HepG2 (cell line): ENCODE data around the gene CAPN10. TPM values are rescaled to one million over a fixed set of nuclear protein-coding genes. Genes with fewer than 3 reads are reported as not detected.

Source experiments
- ETS1 ChIP-seq: sonication (generic); formaldehyde crosslinking; IDR thresholded peaks from 2 replicates; pipeline ENCODE4 v1.4.0; 2020; ENCODE audit warnings: missing genetic modification reagents
- GMEB1 ChIP-seq: sonication (generic); formaldehyde crosslinking; IDR thresholded peaks from 2 replicates; pipeline ENCODE4 v1.5.1; 2020; ENCODE audit warnings: missing genetic modification reagents, mild to moderate bottlenecking, borderline replicate concordance
- HINFP ChIP-seq: sonication (generic); formaldehyde crosslinking; IDR thresholded peaks from 2 replicates; pipeline ENCODE4 v1.4.0; 2020; ENCODE audit warnings: low read depth, mild to moderate bottlenecking, missing genetic modification reagents
- HOXA7 ChIP-seq: sonication (generic); formaldehyde crosslinking; IDR thresholded peaks from 2 replicates; pipeline ENCODE4 v1.8.1; 2022; ENCODE audit warnings: mild to moderate bottlenecking, missing genetic modification reagents, moderate library complexity
- IRF9 ChIP-seq: sonication (generic); formaldehyde crosslinking; IDR thresholded peaks from 2 replicates; pipeline ENCODE4 v1.8.0; 2022; ENCODE audit warnings: missing genetic modification reagents, mild to moderate bottlenecking, borderline replicate concordance
- KLF15 ChIP-seq: sonication (generic); formaldehyde crosslinking; IDR thresholded peaks from 2 replicates; pipeline ENCODE4 v1.8.1; 2023; ENCODE audit warnings: borderline replicate concordance, mild to moderate bottlenecking, inconsistent platforms, missing genetic modification reagents, mixed read lengths
- MLX ChIP-seq: IDR thresholded peaks from 2 replicates; pipeline ENCODE4 v1.6.1; 2016
- NR2C2 ChIP-seq: sonication (generic); formaldehyde crosslinking; IDR thresholded peaks from 2 replicates; pipeline ENCODE4 v1.4.0; 2020; ENCODE audit warnings: missing genetic modification reagents, mild to moderate bottlenecking, moderate library complexity, borderline replicate concordance
- RCOR2 ChIP-seq: IDR thresholded peaks from 2 replicates; pipeline ENCODE4 v1.6.1; 2016; ENCODE audit warnings: missing biosample characterization, missing genetic modification reagents
- RFX3 ChIP-seq: IDR thresholded peaks from 2 replicates; pipeline ENCODE4 v1.6.1; 2016; ENCODE audit warnings: missing biosample characterization, missing genetic modification reagents
- SP1 ChIP-seq, 2 experiments: fragments of 450-650 bp in 1 of 2; sonication (generic) in 1 of 2; formaldehyde crosslinking in 1 of 2; IDR thresholded peaks; 2 replicates each; pipeline versions ENCODE4 v1.4.0 to v1.6.1; 2016 to 2020; ENCODE audit warnings: missing genetic modification reagents in 1 of 2
- SP2 ChIP-seq: sonication (generic); formaldehyde crosslinking; IDR thresholded peaks from 2 replicates; pipeline ENCODE4 v1.5.1; 2020; ENCODE audit warnings: mild to moderate bottlenecking, missing genetic modification reagents
- SSRP1 ChIP-seq: IDR thresholded peaks from 2 replicates; pipeline ENCODE4 v1.6.1; 2016; ENCODE audit warnings: control low read depth
- TCF7L2 ChIP-seq: IDR thresholded peaks from 2 replicates; pipeline ENCODE4 v1.6.1; 2011; ENCODE audit warnings: mild to moderate bottlenecking, low read depth, low read length, moderate library complexity
- ZBTB43 ChIP-seq: sonication (generic); formaldehyde crosslinking; conservative IDR thresholded peaks from 2 replicates; pipeline ENCODE4 v1.4.0; 2020; ENCODE audit warnings: missing genetic modification reagents
- ZMYM3 ChIP-seq: sonication (generic); formaldehyde crosslinking; IDR thresholded peaks from 2 replicates; pipeline ENCODE4 v1.5.1; 2020; ENCODE audit warnings: mild to moderate bottlenecking, missing genetic modification reagents
- ZNF24 ChIP-seq: fragments of 450-650 bp; IDR thresholded peaks from 2 replicates; pipeline ENCODE4 v1.6.1; 2017; ENCODE audit warnings: antibody characterized with exemption, mild to moderate bottlenecking
- ZNF354B ChIP-seq: sonication (generic); formaldehyde crosslinking; IDR thresholded peaks from 2 replicates; pipeline ENCODE4 v1.8.0; 2022; ENCODE audit warnings: mild to moderate bottlenecking, missing genetic modification reagents
- ZNF367 ChIP-seq: sonication (generic); formaldehyde crosslinking; IDR thresholded peaks from 2 replicates; pipeline ENCODE4 v1.4.0; 2020; ENCODE audit warnings: missing genetic modification reagents, borderline replicate concordance
- ZNF550 ChIP-seq: sonication (generic); formaldehyde crosslinking; IDR thresholded peaks from 2 replicates; pipeline ENCODE4 v1.4.0; 2020; ENCODE audit warnings: mild to moderate bottlenecking, missing genetic modification reagents, borderline replicate concordance
- polyA plus RNA-seq, 8 experiments: library from polyadenylated mRNA; depleted of rRNA in 3 of 8; stranded (reverse) in 7 of 8; unstranded in 1 of 8; fragments of >200 nt; fragmentation: Illumina TruSeq in 4 of 8; extraction: Trizol in 4 of 8; gene quantifications; 2 replicates each; pipeline versions ENCODE4 v1.2.1 to v1.2.3, GENCODE V29; 2011 to 2016; ENCODE audit warnings: low read depth in 4 of 8, missing spikeins in 1 of 8, mixed read lengths in 1 of 8; ENCODE audit not compliant: insufficient read depth in 1 of 8
- total RNA-seq, 5 experiments: library from RNA; depleted of rRNA; stranded (reverse); fragments of >200 nt; fragmentation: Illumina TruSeq; extraction: Trizol; gene quantifications; 2 replicates each; pipeline ENCODE4 v1.2.3, GENCODE V29; 2016; ENCODE audit warnings: low read depth in 1 of 5

CAPN10 gene
- total and polyA plus RNA-seq, 2 of the 13 experiments (the other 11 are each of a cell fraction or from before 2014, with no cell fraction given), result 27.6 to 32.4 TPM

- TF ChIP-seq ZBTB43 (CRISPR knock-in tag), result no peak; the same call in 1 of the 2 replicates
- TF ChIP-seq HOXA7 (CRISPR knock-in tag), result no peak
- TF ChIP-seq IRF9 (CRISPR knock-in tag), result peak; percentile 57; the same call in 1 of the 2 replicates
- no peak for TF ChIP-seq ZNF550 (CRISPR knock-in tag)
- TF ChIP-seq SSRP1 (CRISPR knock-in tag), result peak; percentile 68; the same call in 1 of the 2 replicates
- TF ChIP-seq ETS1 (CRISPR knock-in tag), result no peak
- no peak for TF ChIP-seq SP1 (IDR thresholded peaks at IDR 0.05)
- peak; percentile 84 for TF ChIP-seq SP1 (CRISPR knock-in tag; IDR thresholded peaks at IDR 0.05)
- peak; percentile 66; the same call in 1 of the 2 replicates for TF ChIP-seq HINFP (CRISPR knock-in tag)
- no peak for TF ChIP-seq KLF15 (CRISPR knock-in tag)
- no peak for TF ChIP-seq ZNF354B (CRISPR knock-in tag)
- TF ChIP-seq TCF7L2, result no peak
- peak; percentile 67; the same call in 1 of the 2 replicates for TF ChIP-seq MLX (CRISPR knock-in tag)
- no peak for TF ChIP-seq RCOR2
- peak; percentile 50; the same call in 1 of the 2 replicates for TF ChIP-seq GMEB1 (CRISPR knock-in tag)
- no peak for TF ChIP-seq NR2C2 (CRISPR knock-in tag)
- TF ChIP-seq SP2 (CRISPR knock-in tag), result no peak
- TF ChIP-seq ZNF24, result peak; percentile 65; the same call in 1 of the 2 replicates
- TF ChIP-seq ZMYM3 (CRISPR knock-in tag), result 0 out of 2 replicates have a peak, but pooled peaks have one; percentile 28
- no peak for TF ChIP-seq RFX3 (CRISPR knock-in tag)
- TF ChIP-seq ZNF367 (CRISPR knock-in tag), result no peak
Measured at GRCh38 chr2:240579771-240580614, 6.5 kb upstream of the CAPN10 start (continued).
